PC-9 (cell line): ENCODE results near the gene ITGBL1. TPM values are rescaled to one million over a fixed set of nuclear protein-coding genes. Genes with fewer than 3 reads are reported as not detected.

Source experiments
- BruUV-seq: library from RNA; stranded (reverse); fragments of 400-500 nt; replicated peaks from 2 replicates; lab custom pipeline; 2021; lab: Mats Ljungman, UMichigan
- CTCF ChIA-PET: fragments of 300-600 bp; sonication (Branson Sonifier 250); formaldehyde crosslinking; loops from one replicate; lab custom pipeline; 2022; ENCODE audit warnings: antibody characterized with exemption; lab: Charles Lee
- POLR2A ChIA-PET: fragments of 300-600 bp; sonication (Branson Sonifier 250); formaldehyde crosslinking; loops from one replicate; lab custom pipeline; 2022; ENCODE audit warnings: antibody characterized with exemption; ENCODE audit not compliant: unreplicated experiment; lab: Charles Lee
- DNase-seq, 2 experiments: peaks; one replicate each; pipeline versions ENCODE4 v3.0.0 to v3.0.0-alpha.2; 2015 to 2022; ENCODE audit warnings: mixed read lengths in 1 of 2
- H2AFZ ChIP-seq: fragments of 200-600 bp; sonication (generic); 2 replicates; pipeline ENCODE4 v1.8.1; 2017; ENCODE audit warnings: antibody characterized with exemption
- H3F3A ChIP-seq: fragments of 200-600 bp; sonication (generic); 2 replicates; pipeline ENCODE4 v1.8.1; 2017; ENCODE audit warnings: antibody characterized with exemption, mild to moderate bottlenecking, low read depth; ENCODE audit not compliant: insufficient read depth
- H3K27ac ChIP-seq: fragments of 200-600 bp; sonication (generic); 2 replicates; pipeline ENCODE4 v1.6.1; 2016; ENCODE audit warnings: mixed run types
- H3K27me3 ChIP-seq: fragments of 200-600 bp; sonication (generic); 2 replicates; pipeline ENCODE4 v1.6.1; 2016; ENCODE audit warnings: low read depth, mixed run types; ENCODE audit not compliant: insufficient read depth
- H3K36me3 ChIP-seq: fragments of 200-600 bp; sonication (generic); 2 replicates; pipeline ENCODE4 v1.6.1; 2016; ENCODE audit warnings: low read depth, mixed run types
- H3K4me1 ChIP-seq: fragments of 200-600 bp; sonication (generic); replicated peaks from 2 replicates; pipeline ENCODE4 v1.6.1; 2016; ENCODE audit warnings: mixed run types; ENCODE audit not compliant: insufficient read depth
- H3K4me2 ChIP-seq: fragments of 200-600 bp; sonication (generic); 2 replicates; pipeline ENCODE4 v1.6.1; 2017; ENCODE audit warnings: mixed run types
- H3K4me3 ChIP-seq: fragments of 200-600 bp; sonication (generic); 2 replicates; pipeline ENCODE4 v1.6.1; 2016; ENCODE audit warnings: mixed run types
- H3K79me2 ChIP-seq: fragments of 200-600 bp; sonication (generic); 2 replicates; pipeline ENCODE4 v1.6.1; 2017; ENCODE audit warnings: low read depth, mixed run types
- H3K9me2 ChIP-seq: fragments of 200-600 bp; sonication (generic); 2 replicates; pipeline ENCODE4 v1.8.1; 2017; ENCODE audit warnings: mild to moderate bottlenecking; ENCODE audit not compliant: insufficient read depth
- H3K9me3 ChIP-seq: fragments of 200-600 bp; sonication (generic); 2 replicates; pipeline ENCODE4 v1.8.1; 2016; ENCODE audit warnings: low read depth; ENCODE audit not compliant: insufficient read depth
- H4K20me1 ChIP-seq: fragments of 200-600 bp; sonication (generic); 2 replicates; pipeline ENCODE4 v1.8.1; 2017; ENCODE audit not compliant: insufficient read depth
- EZH2 ChIP-seq: fragments of 200-600 bp; sonication (generic); IDR thresholded peaks from 2 replicates; pipeline ENCODE4 v1.8.0; 2017; ENCODE audit warnings: antibody characterized with exemption, low read depth
- intact Hi-C: fragments of 100-400 bp; cut with micrococcal nuclease; formaldehyde crosslinking; loops from one replicate; pipeline ENCODE4 v1.10.0; 2022; ENCODE audit not compliant: unreplicated experiment
- total RNA-seq: library from RNA; stranded (reverse); gene quantifications from 2 replicates; pipeline ENCODE4 v1.2.3, GENCODE V29; 2021
- TF ChIP-seq, protein P1 (sequence below): fragments of 200-600 bp; sonication (generic); conservative IDR thresholded peaks from 2 replicates; pipeline ENCODE4 v1.6.1; 2017; ENCODE audit warnings: mixed run types, antibody characterized with exemption, mild to moderate bottlenecking, moderate library complexity

Gene ITGBL1
- total RNA-seq, 1 experiment from 2014 or later: 52.5 TPM

DNA sequence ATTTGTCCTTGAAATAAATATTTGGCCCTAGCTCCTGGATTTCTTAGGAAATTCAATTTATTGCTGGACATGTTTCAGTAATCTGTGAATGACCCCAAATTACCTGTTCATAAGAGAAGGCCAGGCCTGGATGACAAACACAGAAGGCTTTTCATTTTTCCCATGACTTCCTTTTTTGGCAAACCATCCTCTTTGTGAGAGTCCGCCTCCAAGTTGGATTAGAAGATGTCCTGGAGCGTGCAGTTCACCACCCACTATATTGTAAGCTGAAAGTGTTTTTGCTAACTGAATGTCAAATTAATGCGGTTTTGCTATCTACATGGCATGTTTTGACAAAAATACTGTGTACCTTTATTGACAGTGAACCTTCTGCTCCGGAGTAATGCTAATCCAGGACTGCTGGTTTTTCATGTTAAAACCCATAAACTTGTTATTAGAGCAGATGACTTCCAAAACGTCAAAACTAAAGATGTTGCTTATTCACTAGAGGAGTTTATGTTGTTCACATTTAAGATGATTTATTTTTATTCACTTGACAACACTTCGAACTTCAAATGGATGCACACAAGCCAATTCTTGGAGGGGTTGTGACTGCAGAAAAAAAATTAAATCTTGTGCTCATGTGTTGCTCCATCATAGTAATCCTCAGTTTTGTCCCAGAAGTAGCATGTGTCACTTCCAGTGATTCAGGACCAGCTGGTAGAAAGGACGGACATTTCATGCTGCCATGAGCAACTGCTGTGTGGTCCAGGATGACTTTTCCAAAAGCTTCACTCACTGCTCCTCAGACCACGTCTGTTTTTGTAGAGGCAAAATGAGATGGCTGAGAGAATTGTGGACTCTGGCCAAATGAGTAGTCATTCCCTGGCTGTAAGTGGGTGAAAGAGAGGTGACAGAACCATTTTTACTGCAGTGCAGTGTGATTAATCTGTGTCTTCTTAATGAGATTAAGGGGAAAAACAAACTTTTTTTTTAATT lies 71.0 kb downstream of the ITGBL1 start:
- intact Hi-C loops: no loop called here

DNA sequence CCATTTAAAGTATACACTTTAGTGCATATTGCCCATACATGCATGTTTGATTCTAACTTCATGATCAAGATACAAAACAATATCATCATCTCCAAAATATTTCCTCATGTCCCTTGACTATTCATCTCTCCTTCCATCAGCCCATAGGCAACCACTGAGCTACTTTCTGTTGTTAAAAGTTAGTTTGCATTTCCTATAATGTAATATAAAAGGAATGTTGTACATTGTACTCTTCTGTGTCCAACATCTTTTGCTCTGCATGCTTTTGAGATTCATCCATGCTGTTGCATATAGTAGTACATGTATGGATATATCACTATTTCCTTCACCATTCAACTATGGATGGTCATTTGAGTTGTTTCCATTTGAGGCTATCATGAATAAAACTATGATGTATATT lies 74.7 kb downstream of the ITGBL1 start:
- Histone ChIP-seq H3K36me3 (0 out of 2 replicates have a peak, but pooled peaks cover 5% of the 10 kb centered on the region), H3K4me1 (0 out of 2 replicates have a peak, but pooled peaks cover 8% of the 10 kb centered on the region), H3K4me3 (no peak overlapping the region), H3F3A (peaks cover 18% of the 10 kb centered on the region; the same call in 1 of the 2 replicates), H3K27me3 (no peaks in the 10 kb centered on the region), H4K20me1 (no peaks in the 10 kb centered on the region), H2AFZ (no peak overlapping the region), H3K4me2 (no peak overlapping the region), H3K79me2 (peaks cover 15% of the 10 kb centered on the region), H3K27ac (no peak overlapping the region), H3K9me3 (no peaks in the 10 kb centered on the region), H3K9me2 (no peaks in the 10 kb centered on the region)
- intact Hi-C loops: no loop called here
- no peak for DNase-seq
- BruUV-seq: no TSS peak
- ChIA-PET CTCF (no interaction called here), POLR2A (no interaction called here)
- TF ChIP-seq EZH2: no peak
- TF ChIP-seq, protein P1, sequence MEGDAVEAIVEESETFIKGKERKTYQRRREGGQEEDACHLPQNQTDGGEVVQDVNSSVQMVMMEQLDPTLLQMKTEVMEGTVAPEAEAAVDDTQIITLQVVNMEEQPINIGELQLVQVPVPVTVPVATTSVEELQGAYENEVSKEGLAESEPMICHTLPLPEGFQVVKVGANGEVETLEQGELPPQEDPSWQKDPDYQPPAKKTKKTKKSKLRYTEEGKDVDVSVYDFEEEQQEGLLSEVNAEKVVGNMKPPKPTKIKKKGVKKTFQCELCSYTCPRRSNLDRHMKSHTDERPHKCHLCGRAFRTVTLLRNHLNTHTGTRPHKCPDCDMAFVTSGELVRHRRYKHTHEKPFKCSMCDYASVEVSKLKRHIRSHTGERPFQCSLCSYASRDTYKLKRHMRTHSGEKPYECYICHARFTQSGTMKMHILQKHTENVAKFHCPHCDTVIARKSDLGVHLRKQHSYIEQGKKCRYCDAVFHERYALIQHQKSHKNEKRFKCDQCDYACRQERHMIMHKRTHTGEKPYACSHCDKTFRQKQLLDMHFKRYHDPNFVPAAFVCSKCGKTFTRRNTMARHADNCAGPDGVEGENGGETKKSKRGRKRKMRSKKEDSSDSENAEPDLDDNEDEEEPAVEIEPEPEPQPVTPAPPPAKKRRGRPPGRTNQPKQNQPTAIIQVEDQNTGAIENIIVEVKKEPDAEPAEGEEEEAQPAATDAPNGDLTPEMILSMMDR: no peak

More for the DNA sequence above, 71.0 kb downstream of the ITGBL1 start:
- no TSS peak for BruUV-seq
- H3K9me2 ChIP-seq: no peaks in the 10 kb centered on the region
- H3K27ac ChIP-seq: no peak overlapping the region
- H2AFZ ChIP-seq: no peak overlapping the region
- TF ChIP-seq EZH2: no peak
- TF ChIP-seq, protein P1: no peak
- no peaks in the 10 kb centered on the region for H3K9me3 ChIP-seq
- ChIA-PET CTCF (no interaction called here), POLR2A (interaction anchor here (0.6 kb wide), 1 partner anchor 92 kb away, joined by 5 read pairs; no protein-coding TSS in a partner anchor)
- peaks cover 21% of the 10 kb centered on the region for H3K79me2 ChIP-seq
- 0 out of 2 replicates have a peak, but pooled peaks cover 5% of the 10 kb centered on the region for H3K36me3 ChIP-seq
- no peak overlapping the region for H3K4me3 ChIP-seq
- H3K4me2 ChIP-seq: no peak overlapping the region
- 0 out of 2 replicates have a peak, but pooled peaks cover 8% of the 10 kb centered on the region for H3K4me1 ChIP-seq
- DNase-seq: peak in 1 of 2 experiments; percentile 18
- no peaks in the 10 kb centered on the region for H4K20me1 ChIP-seq
- H3F3A ChIP-seq: peaks cover 13% of the 10 kb centered on the region; the same call in 1 of the 2 replicates
- no peaks in the 10 kb centered on the region for H3K27me3 ChIP-seq

DNA sequence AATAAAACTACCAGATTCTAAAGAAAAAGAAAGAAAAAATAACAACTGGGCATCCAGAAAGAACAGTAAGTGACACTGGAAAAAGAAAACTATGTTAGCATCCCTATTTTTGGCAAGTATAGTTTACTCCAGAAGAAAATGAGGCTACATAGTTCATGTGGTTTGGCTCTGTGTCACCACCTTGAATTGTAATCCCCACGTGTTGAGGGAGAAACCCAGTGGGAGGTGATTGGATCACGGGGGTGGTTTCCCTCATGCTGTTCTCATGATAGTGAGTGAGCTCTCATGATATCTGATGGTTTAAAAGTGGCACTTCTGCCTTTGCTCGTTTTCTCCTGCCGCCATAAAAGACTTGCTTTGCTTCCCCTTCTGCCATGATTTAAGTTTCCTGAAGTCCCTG lies 76.9 kb downstream of the ITGBL1 start:
- no peaks in the 10 kb centered on the region for H3K27me3 ChIP-seq
- peaks cover 10% of the 10 kb centered on the region; the same call in 1 of the 2 replicates for H3F3A ChIP-seq
- POLR2A ChIA-PET: no interaction called here
- intact Hi-C loops: no loop called here
- 0 out of 2 replicates have a peak, but pooled peaks cover 6% of the 10 kb centered on the region for H3K36me3 ChIP-seq
- DNase-seq: no peak
- H4K20me1 ChIP-seq: no peaks in the 10 kb centered on the region
- CTCF ChIA-PET: no interaction called here
- H3K4me3 ChIP-seq: no peak overlapping the region
- BruUV-seq: no TSS peak
- no peak overlapping the region for H2AFZ ChIP-seq
- H3K4me1 ChIP-seq: no peaks in the 10 kb centered on the region
- no peaks in the 10 kb centered on the region for H3K9me2 ChIP-seq
- no peak overlapping the region for H3K4me2 ChIP-seq
- TF ChIP-seq EZH2: no peak
- TF ChIP-seq, protein P1: no peak
- H3K27ac ChIP-seq: no peak overlapping the region
- peaks cover 9% of the 10 kb centered on the region for H3K79me2 ChIP-seq
- no peaks in the 10 kb centered on the region for H3K9me3 ChIP-seq
